COLO829 (cell line): Measurements from ENCODE around the gene PRCC.
A peak's percentile ranks its signal among the peaks of the same experiment; 100 is the strongest.
"Not testable (repeated sequence)": the region's sequence is repeated elsewhere in the genome, so short reads cannot be mapped to it uniquely, and the experiment has no call there.

ENCODE experiments used
- DNase-seq: peaks from one replicate; pipeline ENCODE4 v3.0.0; 2012; ENCODE audit warnings: low spot score

PRCC gene

GRCh38 chr1:156765136-156765535 lies 2.2 kb upstream of the PRCC start:
- DNase-seq = not testable (repeated sequence)

- no peak for DNase-seq
These were observed 1.7 kb upstream of the PRCC start for GRCh38 chr1:156765666-156766065.

- DNase-seq = no peak
These were observed 836 bp upstream of the PRCC start for GRCh38 chr1:156766298-156767100.

GRCh38 chr1:156767879-156768604 lies 707 bp downstream of the PRCC start:
- DNase-seq = no peak

GRCh38 chr1:156768610-156769295 lies 1.4 kb downstream of the PRCC start:
- DNase-seq = no peak

- DNase-seq = no peak
These were observed 4.9 kb downstream of the PRCC start for GRCh38 chr1:156772222-156772621.

- DNase-seq = no peak
These were observed 5.6 kb downstream of the PRCC start for GRCh38 chr1:156772728-156773497.

- DNase-seq = no peak
These were observed 6.3 kb downstream of the PRCC start for GRCh38 chr1:156773607-156774006.

GRCh38 chr1:156775799-156776198 lies 8.5 kb downstream of the PRCC start:
- DNase-seq = no peak

- DNase-seq = no peak
These were observed 9.6 kb downstream of the PRCC start for GRCh38 chr1:156776942-156777341.

- no peak for DNase-seq
These were observed 10.2 kb downstream of the PRCC start for GRCh38 chr1:156777573-156777972.

GRCh38 chr1:156781585-156782186 lies 14.4 kb downstream of the PRCC start:
- peak; percentile 92 for DNase-seq

GRCh38 chr1:156785458-156785857 lies 18.1 kb downstream of the PRCC start:
- no peak for DNase-seq

- DNase-seq = no peak
These were observed 19.3 kb downstream of the PRCC start for GRCh38 chr1:156786640-156787039.

GRCh38 chr1:156788136-156788535 lies 20.8 kb downstream of the PRCC start:
- no peak for DNase-seq

GRCh38 chr1:156789621-156790318 lies 22.4 kb downstream of the PRCC start:
- DNase-seq = no peak

GRCh38 chr1:156794506-156795373 lies 27.4 kb downstream of the PRCC start:
- peak; percentile 68 for DNase-seq

- no peak for DNase-seq
These were observed 28.0 kb downstream of the PRCC start for GRCh38 chr1:156795374-156795733.

- DNase-seq = no peak
These were observed 28.5 kb downstream of the PRCC start for GRCh38 chr1:156795787-156796186.
